SK-N-MC (cell line): ENCODE results near the gene CHGA.

ENCODE experiments used
- EZH2 ChIP-seq: fragments of 200-600 bp; sonication (generic); IDR thresholded peaks from one replicate; pipeline ENCODE4 v1.6.1; 2017; ENCODE audit warnings: antibody characterized with exemption
- POLR2AphosphoS5 ChIP-seq: IDR thresholded peaks from 2 replicates; pipeline ENCODE4 v1.6.1; 2012; ENCODE audit warnings: mild to moderate bottlenecking, low read depth, low read length, borderline replicate concordance

- TF ChIP-seq EZH2 (no peak), POLR2AphosphoS5 (no peak)
Observed at GRCh38 chr14:92950773-92951172, 27.8 kb downstream of the CHGA start.
